DOHH2 (cell line): ENCODE measurements around the gene LENEP.

Source experiments
- H3F3A ChIP-seq: fragments of 200-600 bp; sonication (generic), shearing (Covaris generic); 2 replicates; pipeline ENCODE4 v1.6.0; 2016; ENCODE audit warnings: antibody characterized with exemption, mild to moderate bottlenecking; ENCODE audit not compliant: control insufficient read depth, insufficient read depth
- H3K27ac ChIP-seq: fragments of 200-600 bp; sonication (generic); 2 replicates; pipeline ENCODE4 v1.5.1; 2014; ENCODE audit warnings: low read depth, mild to moderate bottlenecking, low read length, moderate library complexity
- H3K27me3 ChIP-seq: fragments of 200-600 bp; sonication (generic); 2 replicates; pipeline ENCODE4 v1.6.1; 2014; ENCODE audit warnings: mild to moderate bottlenecking, low read length, mixed read lengths; ENCODE audit not compliant: control insufficient read depth
- H3K36me3 ChIP-seq: fragments of 200-600 bp; sonication (generic); 2 replicates; pipeline ENCODE4 v1.6.1; 2014; ENCODE audit warnings: mild to moderate bottlenecking, low read length, moderate library complexity, mixed read lengths; ENCODE audit not compliant: control insufficient read depth
- H3K4me1 ChIP-seq: fragments of 200-600 bp; sonication (generic); 2 replicates; pipeline ENCODE4 v1.6.1; 2014; ENCODE audit warnings: mild to moderate bottlenecking, low read length, mixed read lengths; ENCODE audit not compliant: control insufficient read depth
- H3K4me2 ChIP-seq: fragments of 200-600 bp; sonication (generic); 2 replicates; pipeline ENCODE4 v1.6.0; 2014; ENCODE audit warnings: mild to moderate bottlenecking, low read length, moderate library complexity
- H3K4me3 ChIP-seq: fragments of 200-600 bp; sonication (generic); 2 replicates; pipeline ENCODE4 v1.5.1; 2014; ENCODE audit warnings: mild to moderate bottlenecking, low read length, mixed read lengths
- H3K79me2 ChIP-seq: fragments of 200-600 bp; sonication (generic); 2 replicates; pipeline ENCODE4 v1.6.1; 2014; ENCODE audit warnings: mild to moderate bottlenecking, low read length, mixed read lengths; ENCODE audit not compliant: control insufficient read depth
- H3K9me2 ChIP-seq: fragments of 200-600 bp; sonication (generic); replicated peaks from 2 replicates; pipeline ENCODE4 v1.6.1; 2014; ENCODE audit warnings: mild to moderate bottlenecking, low read length, mixed read lengths; ENCODE audit not compliant: control insufficient read depth
- H3K9me3 ChIP-seq: fragments of 200-600 bp; sonication (generic); 2 replicates; pipeline ENCODE4 v1.6.1; 2014; ENCODE audit warnings: antibody characterized with exemption, low read length, mixed read lengths; ENCODE audit not compliant: control insufficient read depth, insufficient read depth
- H4K20me1 ChIP-seq: fragments of 200-600 bp; sonication (generic); 2 replicates; pipeline ENCODE4 v1.6.0; 2014; ENCODE audit warnings: low read depth, mild to moderate bottlenecking, antibody characterized with exemption, low read length, moderate library complexity; ENCODE audit not compliant: control insufficient read depth, insufficient read depth
- CTCF ChIP-seq: fragments of 200-600 bp; sonication (generic); IDR thresholded peaks from one replicate; pipeline ENCODE4 v1.5.1; 2014; ENCODE audit warnings: antibody characterized with exemption, mild to moderate bottlenecking, low read depth, low read length; ENCODE audit not compliant: poor library complexity, severe bottlenecking
- EZH2phosphoT487 ChIP-seq: fragments of 200-600 bp; sonication (generic); IDR thresholded peaks from 2 replicates; pipeline ENCODE4 v1.6.1; 2017; ENCODE audit warnings: borderline replicate concordance, mild to moderate bottlenecking, antibody characterized with exemption, low read length, moderate library complexity, mixed read lengths

The LENEP gene

GRCh38 chr1:155012026-155012546, 18.7 kb downstream of the LENEP start:
- Histone ChIP-seq H3K4me2 (no peak overlapping the region), H3K27ac (no peak overlapping the region), H3K79me2 (0 out of 2 replicates have a peak, but pooled peaks cover under 1% of the 10 kb centered on the region), H3K27me3 (no peaks in the 10 kb centered on the region), H3K36me3 (peaks cover 24% of the 10 kb centered on the region), H3K4me1 (peaks cover 90% of the 10 kb centered on the region), H3K9me3 (no peaks in the 10 kb centered on the region), H3F3A (peaks cover 25% of the 10 kb centered on the region), H3K9me2 (no peaks in the 10 kb centered on the region), H3K4me3 (no peak overlapping the region), H4K20me1 (no peaks in the 10 kb centered on the region)
- TF ChIP-seq EZH2phosphoT487 (no peak), CTCF (no peak)

DNA sequence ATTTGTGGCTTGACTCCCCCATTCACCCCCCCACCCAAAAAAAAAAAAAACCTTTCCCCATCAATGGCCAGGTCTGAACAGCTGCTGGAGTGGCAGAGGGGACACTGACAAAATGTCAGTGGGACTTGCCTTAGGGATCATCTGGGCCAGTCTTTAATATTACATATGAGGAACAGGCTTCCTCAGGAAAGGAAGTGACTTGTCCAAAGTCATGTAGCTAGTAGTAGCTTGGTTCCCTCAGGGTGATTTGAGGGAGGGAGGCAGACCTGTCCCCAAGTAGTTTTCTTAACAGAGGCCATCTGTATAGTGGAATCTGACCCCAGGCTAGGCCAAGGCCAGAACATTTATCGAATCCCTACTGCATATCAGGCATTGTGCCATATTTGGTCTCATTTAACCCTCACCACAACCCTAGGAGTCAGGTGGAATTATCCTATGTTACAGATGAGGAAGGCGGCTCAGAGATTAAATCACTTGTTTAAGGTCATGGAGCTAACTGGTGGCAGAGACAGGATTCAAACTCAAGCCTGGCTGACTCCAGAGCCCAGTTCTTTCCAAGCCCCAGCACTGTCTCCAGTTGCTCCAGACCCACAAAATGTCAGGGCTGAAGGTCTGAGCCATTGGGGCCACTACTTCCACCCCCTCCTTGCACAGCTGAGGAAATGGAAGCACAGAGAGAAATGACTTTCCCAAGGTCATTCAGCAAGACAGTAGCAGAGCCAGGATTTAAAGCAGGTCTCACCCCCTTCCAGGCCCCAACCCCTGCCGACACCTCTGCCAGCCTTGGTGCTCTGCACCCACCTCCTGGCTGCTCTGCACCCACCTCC, 19.6 kb downstream of the LENEP start:
- TF ChIP-seq CTCF, result no peak
- TF ChIP-seq EZH2phosphoT487, result no peak
- Histone ChIP-seq H4K20me1 (no peaks in the 10 kb centered on the region), H3K9me3 (no peaks in the 10 kb centered on the region), H3K4me2 (peak overlapping the region; percentile 52; the same call in 1 of the 2 replicates), H3K27me3 (no peaks in the 10 kb centered on the region), H3K79me2 (no peaks in the 10 kb centered on the region), H3K9me2 (no peaks in the 10 kb centered on the region), H3K4me3 (no peak overlapping the region), H3K4me1 (peaks cover 93% of the 10 kb centered on the region), H3F3A (peaks cover 25% of the 10 kb centered on the region), H3K36me3 (peaks cover 24% of the 10 kb centered on the region), H3K27ac (no peak overlapping the region; the same call in 1 of the 2 replicates)

- peak overlapping the region; percentile 52 for H3K4me2 ChIP-seq
- H3K79me2 ChIP-seq, result no peaks in the 10 kb centered on the region
- H4K20me1 ChIP-seq, result no peaks in the 10 kb centered on the region
- peak overlapping the region; percentile 22; the same call in 1 of the 2 replicates for H3K4me3 ChIP-seq
- H3K36me3 ChIP-seq, result peaks cover 24% of the 10 kb centered on the region
- no peaks in the 10 kb centered on the region for H3K27me3 ChIP-seq
- H3F3A ChIP-seq, result peaks cover 25% of the 10 kb centered on the region
- H3K4me1 ChIP-seq, result peaks cover 93% of the 10 kb centered on the region
- TF ChIP-seq EZH2phosphoT487 (no peak), CTCF (no peak)
- H3K9me3 ChIP-seq, result no peaks in the 10 kb centered on the region
- H3K27ac ChIP-seq, result peak overlapping the region; percentile 25; the same call in 1 of the 2 replicates
- H3K9me2 ChIP-seq, result no peaks in the 10 kb centered on the region
Measured at GRCh38 chr1:155013632-155014031, 20.2 kb downstream of the LENEP start.
